ENCODE measurements around the gene RAD51AP1.

The RAD51AP1 gene

DNA sequence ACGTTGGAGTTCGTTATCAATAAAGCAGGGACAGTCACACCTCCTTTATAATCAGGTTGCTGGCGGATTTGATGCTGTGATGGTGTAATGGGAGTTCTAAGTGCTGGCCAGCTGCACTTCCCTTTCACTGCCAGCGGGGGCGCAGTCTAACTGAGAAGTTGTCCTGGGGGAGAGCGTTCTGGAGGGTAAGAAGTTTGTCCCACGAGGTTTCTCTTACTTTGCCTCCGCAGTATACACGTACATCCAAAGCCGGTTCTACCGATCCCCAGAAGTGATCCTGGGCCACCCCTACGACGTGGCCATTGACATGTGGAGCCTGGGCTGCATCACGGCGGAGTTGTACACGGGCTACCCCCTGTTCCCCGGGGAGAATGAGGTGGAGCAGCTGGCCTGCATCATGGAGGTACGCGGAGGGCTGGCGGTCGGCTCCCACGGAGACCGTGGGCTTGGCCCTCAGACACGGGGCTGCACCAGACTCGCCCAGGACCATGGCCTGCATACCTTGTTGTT, 66.0 kb downstream of the RAD51AP1 start:
- Histone ChIP-seq H4K20me1 (ENCODE audit: insufficient read depth, low read length) (no peaks in the 10 kb centered on the region), H3K9ac (ENCODE audit: low read length) (peak overlapping the region; percentile 65), H3K9me3 (ENCODE audit: insufficient read depth, low read length) (no peaks in the 10 kb centered on the region), H3K4me2 (ENCODE audit: low read length) (peak overlapping the region; percentile 57), H3K36me3 (replicated peaks; ENCODE audit: low read depth, low read length) (no peaks in the 10 kb centered on the region), H2AFZ (ENCODE audit: low read depth, low read length) (peak overlapping the region; percentile 80), H3K27ac (ENCODE audit: low read length) (0 out of 2 replicates have a peak overlapping the region, but pooled peaks have one; percentile 19), H3K27me3 (ENCODE audit: low read depth, low read length) (peaks cover 6% of the 10 kb centered on the region; the same call in 1 of the 2 replicates), H3K4me1 (ENCODE audit: low read length) (peaks cover 4% of the 10 kb centered on the region), H3K4me3 (ENCODE audit: low read length) (peak overlapping the region; percentile 83), H3K79me2 (ENCODE audit: low read length) (peaks cover 19% of the 10 kb centered on the region)
- TF ChIP-seq, protein P1, sequence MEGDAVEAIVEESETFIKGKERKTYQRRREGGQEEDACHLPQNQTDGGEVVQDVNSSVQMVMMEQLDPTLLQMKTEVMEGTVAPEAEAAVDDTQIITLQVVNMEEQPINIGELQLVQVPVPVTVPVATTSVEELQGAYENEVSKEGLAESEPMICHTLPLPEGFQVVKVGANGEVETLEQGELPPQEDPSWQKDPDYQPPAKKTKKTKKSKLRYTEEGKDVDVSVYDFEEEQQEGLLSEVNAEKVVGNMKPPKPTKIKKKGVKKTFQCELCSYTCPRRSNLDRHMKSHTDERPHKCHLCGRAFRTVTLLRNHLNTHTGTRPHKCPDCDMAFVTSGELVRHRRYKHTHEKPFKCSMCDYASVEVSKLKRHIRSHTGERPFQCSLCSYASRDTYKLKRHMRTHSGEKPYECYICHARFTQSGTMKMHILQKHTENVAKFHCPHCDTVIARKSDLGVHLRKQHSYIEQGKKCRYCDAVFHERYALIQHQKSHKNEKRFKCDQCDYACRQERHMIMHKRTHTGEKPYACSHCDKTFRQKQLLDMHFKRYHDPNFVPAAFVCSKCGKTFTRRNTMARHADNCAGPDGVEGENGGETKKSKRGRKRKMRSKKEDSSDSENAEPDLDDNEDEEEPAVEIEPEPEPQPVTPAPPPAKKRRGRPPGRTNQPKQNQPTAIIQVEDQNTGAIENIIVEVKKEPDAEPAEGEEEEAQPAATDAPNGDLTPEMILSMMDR (IDR thresholded peaks at IDR 0.05; ENCODE audit: low read depth, low read length), result peak; percentile 88
- no peak for TF ChIP-seq EZH2phosphoT487 (IDR thresholded peaks at IDR 0.05; ENCODE audit: low read depth)

DNA sequence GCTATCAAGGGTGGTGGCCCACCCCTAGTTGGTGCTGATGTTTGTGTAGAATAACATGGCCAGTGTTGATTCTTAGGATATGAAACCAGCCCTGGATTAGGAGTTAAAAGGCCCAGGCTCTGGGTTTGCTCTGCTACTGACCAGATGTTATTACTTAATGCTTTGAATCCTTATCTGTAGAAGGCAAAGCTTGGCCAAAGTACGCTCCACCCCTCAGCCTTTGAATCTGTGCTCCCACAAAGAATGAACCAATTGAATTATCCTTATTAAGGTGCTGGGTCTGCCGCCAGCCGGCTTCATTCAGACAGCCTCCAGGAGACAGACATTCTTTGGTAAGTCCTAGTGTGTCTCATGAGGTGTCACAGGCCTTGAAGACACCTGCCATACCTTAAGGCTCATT, 68.4 kb downstream of the RAD51AP1 start:
- Histone ChIP-seq H3K9me3 (ENCODE audit: insufficient read depth, low read length) (no peaks in the 10 kb centered on the region), H4K20me1 (ENCODE audit: insufficient read depth, low read length) (no peaks in the 10 kb centered on the region), H3K9ac (ENCODE audit: low read length) (no peak overlapping the region), H3K4me1 (ENCODE audit: low read length) (peaks cover 4% of the 10 kb centered on the region), H3K27ac (ENCODE audit: low read length) (no peak overlapping the region), H3K36me3 (replicated peaks; ENCODE audit: low read depth, low read length) (peaks cover 17% of the 10 kb centered on the region), H3K79me2 (ENCODE audit: low read length) (peaks cover 19% of the 10 kb centered on the region), H3K4me3 (ENCODE audit: low read length) (no peak overlapping the region), H2AFZ (ENCODE audit: low read depth, low read length) (no peak overlapping the region), H3K4me2 (ENCODE audit: low read length) (no peak overlapping the region), H3K27me3 (ENCODE audit: low read depth, low read length) (peaks cover 6% of the 10 kb centered on the region; the same call in 1 of the 2 replicates)
- TF ChIP-seq, protein P1 (IDR thresholded peaks at IDR 0.05; ENCODE audit: low read depth, low read length), result no peak
- no peak for TF ChIP-seq EZH2phosphoT487 (IDR thresholded peaks at IDR 0.05; ENCODE audit: low read depth)

DNA sequence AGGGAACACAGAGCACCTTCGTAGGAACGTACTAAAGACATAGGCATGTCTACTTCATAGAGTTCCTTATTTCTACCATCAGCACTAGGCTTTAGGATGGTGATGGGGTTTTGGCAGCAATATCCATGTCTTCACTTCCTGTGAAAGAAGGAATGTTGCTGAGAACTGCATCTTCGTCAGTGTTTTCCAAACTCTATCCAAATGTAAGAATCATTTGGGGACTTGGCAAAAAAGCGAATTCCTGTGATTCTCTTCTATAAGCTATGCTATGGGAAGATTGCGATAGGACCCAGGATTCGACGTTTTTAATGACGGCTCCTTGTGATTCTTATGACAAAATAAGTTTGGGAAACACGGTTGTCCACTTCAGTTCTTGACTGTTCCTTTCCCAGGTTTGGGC, 70.4 kb downstream of the RAD51AP1 start:
- Histone ChIP-seq H3K27me3 (ENCODE audit: low read depth, low read length) (no peaks in the 10 kb centered on the region), H2AFZ (ENCODE audit: low read depth, low read length) (no peak overlapping the region), H3K9me3 (ENCODE audit: insufficient read depth, low read length) (no peaks in the 10 kb centered on the region), H3K9ac (ENCODE audit: low read length) (no peak overlapping the region), H3K4me3 (ENCODE audit: low read length) (no peak overlapping the region), H4K20me1 (ENCODE audit: insufficient read depth, low read length) (no peaks in the 10 kb centered on the region), H3K79me2 (ENCODE audit: low read length) (peaks cover 19% of the 10 kb centered on the region), H3K4me1 (ENCODE audit: low read length) (peaks cover 4% of the 10 kb centered on the region), H3K27ac (ENCODE audit: low read length) (no peak overlapping the region), H3K36me3 (replicated peaks; ENCODE audit: low read depth, low read length) (peaks cover 31% of the 10 kb centered on the region), H3K4me2 (ENCODE audit: low read length) (no peak overlapping the region)
- no peak for TF ChIP-seq EZH2phosphoT487 (IDR thresholded peaks at IDR 0.05; ENCODE audit: low read depth)
- TF ChIP-seq, protein P1 (IDR thresholded peaks at IDR 0.05; ENCODE audit: low read depth, low read length), result no peak
